Keratinocyte (primary cell): Measurements from ENCODE around the gene RNF5. TPM values are rescaled to one million over a fixed set of nuclear protein-coding genes. Genes with fewer than 3 reads are reported as not detected.

Experiments
- DNase-seq: peaks from one replicate; pipeline ENCODE4 v3.0.0-alpha.2; 2011; ENCODE audit warnings: low read depth, missing footprints, low spot score
- FAIRE-seq: peaks from 2 replicates; lab custom pipeline; 2011; peaks lifted over from hg19 to GRCh38; lab: Jason Lieb, UNC
- H2AFZ ChIP-seq: 2 replicates; pipeline ENCODE4 v1.6.0; 2012; ENCODE audit warnings: low read length, control low read depth, inconsistent platforms; ENCODE audit not compliant: control insufficient read depth
- H3K27ac ChIP-seq: 2 replicates; pipeline ENCODE4 v1.5.1; 2011; ENCODE audit warnings: low read length; ENCODE audit not compliant: control insufficient read depth, insufficient read depth
- H3K27me3 ChIP-seq: 3 replicates; pipeline ENCODE4 v1.6.0; 2011; ENCODE audit warnings: low read length; ENCODE audit not compliant: control insufficient read depth, insufficient read depth; ENCODE audit errors: extremely low read depth
- H3K36me3 ChIP-seq, 2 experiments: 2 replicates in 1 of 2; 3 replicates in 1 of 2; pipeline ENCODE4 v1.5.1; 2011; ENCODE audit warnings: low read length in 2 of 2, mild to moderate bottlenecking in 1 of 2; ENCODE audit not compliant: control insufficient read depth in 2 of 2, insufficient read depth in 2 of 2; ENCODE audit errors: extremely low read depth in 1 of 2
- H3K4me1 ChIP-seq: 3 replicates; pipeline ENCODE4 v1.5.1; 2011; ENCODE audit warnings: low read length; ENCODE audit not compliant: control insufficient read depth, insufficient read depth; ENCODE audit errors: extremely low read depth
- H3K4me2 ChIP-seq: 3 replicates; pipeline ENCODE4 v1.6.0; 2011; ENCODE audit warnings: low read depth, low read length; ENCODE audit not compliant: control insufficient read depth, insufficient read depth; ENCODE audit errors: extremely low read depth
- H3K4me3 ChIP-seq, 3 experiments: fragments of 200-600 bp in 1 of 3; sonication (generic) in 1 of 3; 2 replicates in 2 of 3; 3 replicates in 1 of 3; pipeline ENCODE4 v1.5.1; 2011 to 2016; ENCODE audit warnings: low read length in 3 of 3, mild to moderate bottlenecking in 3 of 3, control low read depth in 2 of 3, inconsistent platforms in 1 of 3, low read depth in 1 of 3, mixed read lengths in 1 of 3, mixed run types in 1 of 3, moderate library complexity in 1 of 3; ENCODE audit not compliant: control insufficient read depth in 2 of 3, insufficient read depth in 2 of 3; ENCODE audit errors: extremely low read depth in 1 of 3
- H3K79me2 ChIP-seq: 2 replicates; pipeline ENCODE4 v1.6.0; 2012; ENCODE audit warnings: low read length; ENCODE audit not compliant: control insufficient read depth, insufficient read depth
- H3K9ac ChIP-seq: 3 replicates; pipeline ENCODE4 v1.6.0; 2011; ENCODE audit warnings: low read length; ENCODE audit not compliant: control insufficient read depth, insufficient read depth; ENCODE audit errors: extremely low read depth
- H3K9me1 ChIP-seq: 3 replicates; pipeline ENCODE4 v1.6.0; 2011; ENCODE audit warnings: low read length; ENCODE audit not compliant: control insufficient read depth, insufficient read depth; ENCODE audit errors: extremely low read depth
- H3K9me3 ChIP-seq: 2 replicates; pipeline ENCODE4 v1.5.1; 2012; ENCODE audit warnings: low read depth, low read length; ENCODE audit not compliant: control insufficient read depth
- H4K20me1 ChIP-seq: 3 replicates; pipeline ENCODE4 v1.6.0; 2011; ENCODE audit warnings: low read length; ENCODE audit not compliant: control insufficient read depth, insufficient read depth; ENCODE audit errors: extremely low read depth
- EZH2 ChIP-seq: IDR thresholded peaks from one replicate; pipeline ENCODE4 v1.6.1; 2012; ENCODE audit warnings: inconsistent platforms, mild to moderate bottlenecking, low read length, moderate library complexity
- dilution Hi-C: fragments of 300-500 bp; cut with MboI; formaldehyde crosslinking; loops from one replicate; pipeline ENCODE4 v1.7.0; 2020; ENCODE audit warnings: low sequenced_read_pairs; ENCODE audit not compliant: extremely low pct_ligation_motif_present
- polyA plus RNA-seq, 5 experiments: library from polyadenylated mRNA; depleted of rRNA in 3 of 5; stranded (reverse) in 3 of 5; stranded (forward) in 1 of 5; unstranded in 1 of 5; fragments of >200 nt; gene quantifications; 1 replicate in 1 of 5; 2 replicates in 3 of 5; 3 replicates in 1 of 5; pipeline versions ENCODE4 v1.2.1 to v1.2.3, GENCODE V29; 2011 to 2012; ENCODE audit warnings: missing spikeins in 2 of 5, low read depth in 1 of 5, low replicate concordance in 1 of 5
- small RNA-seq, 3 experiments: library from RNA; depleted of rRNA; stranded (forward); fragments of <200 nt; gene quantifications; one replicate each; pipeline ENCODE3, GENCODE V24; 2012; ENCODE audit warnings: low read depth in 3 of 3, low replicate concordance in 1 of 3; ENCODE audit not compliant: insufficient read length in 3 of 3
- TF ChIP-seq, protein P1 (sequence below), 3 experiments: IDR thresholded peaks in 1 of 3; conservative IDR thresholded peaks in 1 of 3; optimal IDR thresholded peaks in 1 of 3; 2 replicates in 2 of 3; 3 replicates in 1 of 3; pipeline versions ENCODE3 to v1.5.1; 2011; ENCODE audit warnings: low read length in 3 of 3, mild to moderate bottlenecking in 3 of 3, moderate library complexity in 2 of 3, control low read depth in 1 of 3, inconsistent platforms in 1 of 3; ENCODE audit not compliant: insufficient read depth in 2 of 3; ENCODE audit errors: extremely low read depth in 1 of 3

RNF5 gene
- polyA plus RNA-seq, 1 donor (not counting 4 experiments of a cell fraction or from before 2014, with no cell fraction given): 33.2 TPM

- no peaks in the 10 kb centered on the region for H3K79me2 ChIP-seq
- FAIRE-seq: no peak
- peaks cover 12% of the 10 kb centered on the region for H3K27me3 ChIP-seq
- H3K4me3 ChIP-seq: no peak overlapping the region
- no peaks in the 10 kb centered on the region for H3K9me3 ChIP-seq
- H3K36me3 ChIP-seq: no peaks in the 10 kb centered on the region
- no peak overlapping the region for H3K4me2 ChIP-seq
- dilution Hi-C loops: no loop called here
- H4K20me1 ChIP-seq: no peaks in the 10 kb centered on the region
- no peak overlapping the region for H2AFZ ChIP-seq
- H3K4me1 ChIP-seq: peaks cover 4% of the 10 kb centered on the region
- no peak overlapping the region for H3K27ac ChIP-seq
- no peaks in the 10 kb centered on the region for H3K9me1 ChIP-seq
- DNase-seq: no peak
- no peak overlapping the region for H3K9ac ChIP-seq
- TF ChIP-seq EZH2: no peak
- TF ChIP-seq, protein P1, sequence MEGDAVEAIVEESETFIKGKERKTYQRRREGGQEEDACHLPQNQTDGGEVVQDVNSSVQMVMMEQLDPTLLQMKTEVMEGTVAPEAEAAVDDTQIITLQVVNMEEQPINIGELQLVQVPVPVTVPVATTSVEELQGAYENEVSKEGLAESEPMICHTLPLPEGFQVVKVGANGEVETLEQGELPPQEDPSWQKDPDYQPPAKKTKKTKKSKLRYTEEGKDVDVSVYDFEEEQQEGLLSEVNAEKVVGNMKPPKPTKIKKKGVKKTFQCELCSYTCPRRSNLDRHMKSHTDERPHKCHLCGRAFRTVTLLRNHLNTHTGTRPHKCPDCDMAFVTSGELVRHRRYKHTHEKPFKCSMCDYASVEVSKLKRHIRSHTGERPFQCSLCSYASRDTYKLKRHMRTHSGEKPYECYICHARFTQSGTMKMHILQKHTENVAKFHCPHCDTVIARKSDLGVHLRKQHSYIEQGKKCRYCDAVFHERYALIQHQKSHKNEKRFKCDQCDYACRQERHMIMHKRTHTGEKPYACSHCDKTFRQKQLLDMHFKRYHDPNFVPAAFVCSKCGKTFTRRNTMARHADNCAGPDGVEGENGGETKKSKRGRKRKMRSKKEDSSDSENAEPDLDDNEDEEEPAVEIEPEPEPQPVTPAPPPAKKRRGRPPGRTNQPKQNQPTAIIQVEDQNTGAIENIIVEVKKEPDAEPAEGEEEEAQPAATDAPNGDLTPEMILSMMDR (optimal IDR thresholded peaks at IDR 0.05 in 1 of 3, IDR thresholded peaks at IDR 0.05 in 1 of 3, conservative IDR thresholded peaks at IDR 0.05 in 1 of 3; ENCODE audit: extremely low read depth in 1 of 3, insufficient read depth in 2 of 3, low read length in 3 of 3): no peak
Measured at GRCh38 chr6:32224696-32225095, 46.5 kb downstream of the RNF5 start.

DNA sequence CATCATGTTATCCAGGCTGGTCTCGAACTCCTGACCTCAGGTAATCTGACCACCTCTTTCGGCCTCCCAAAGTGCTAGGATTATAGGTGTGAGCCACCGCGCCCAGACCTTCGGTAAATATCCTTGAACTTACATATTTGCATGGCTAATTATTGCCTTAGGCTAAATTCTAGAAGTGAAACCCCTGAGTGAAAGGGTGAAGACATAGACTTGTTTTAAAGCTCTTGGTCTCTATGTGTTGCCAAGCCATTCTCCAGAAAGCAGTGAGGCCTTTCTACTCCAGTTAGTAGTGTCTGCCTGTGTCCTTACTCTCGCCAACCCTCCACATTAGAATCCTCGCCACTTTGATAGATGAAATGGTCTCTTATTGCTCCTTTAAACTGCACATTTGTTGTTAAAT lies 48.2 kb downstream of the RNF5 start:
- no peak overlapping the region for H2AFZ ChIP-seq
- H3K4me2 ChIP-seq: no peak overlapping the region
- no peaks in the 10 kb centered on the region for H3K36me3 ChIP-seq
- no peaks in the 10 kb centered on the region for H4K20me1 ChIP-seq
- FAIRE-seq (no peak), DNase-seq (no peak)
- no peak overlapping the region for H3K27ac ChIP-seq
- H3K9me3 ChIP-seq: no peaks in the 10 kb centered on the region
- no peak overlapping the region for H3K4me3 ChIP-seq
- H3K9me1 ChIP-seq: no peaks in the 10 kb centered on the region
- peaks cover 5% of the 10 kb centered on the region for H3K27me3 ChIP-seq
- no peak overlapping the region for H3K9ac ChIP-seq
- dilution Hi-C loops: no loop called here
- no peak for TF ChIP-seq EZH2
- TF ChIP-seq, protein P1 (optimal IDR thresholded peaks at IDR 0.05 in 1 of 3, IDR thresholded peaks at IDR 0.05 in 1 of 3, conservative IDR thresholded peaks at IDR 0.05 in 1 of 3; ENCODE audit: extremely low read depth in 1 of 3, insufficient read depth in 2 of 3, low read length in 3 of 3): no peak
- peaks cover 4% of the 10 kb centered on the region for H3K4me1 ChIP-seq
- no peaks in the 10 kb centered on the region for H3K79me2 ChIP-seq

Small RNA genes within 50 kb of the gene (small RNA-seq; reads per million reads assigned to genes)
- 0 reads per million in 3 experiments for gene AL662884.1
- 0 reads per million in 3 experiments for gene MIR6833

Other genes with a start within 250 kb of the RNF5 start
- 0.84 to 2.9 TPM (median 2.5 TPM) in 3 replicates for gene CFB, start 232.3 kb upstream of the RNF5 start, polyA plus RNA-seq
- 45.1 to 57.9 TPM (median 51.9 TPM) in 3 replicates for gene NELFE, start 219.4 kb upstream of the RNF5 start, polyA plus RNA-seq
- 24.5 to 37.7 TPM (median 37.5 TPM) in 3 replicates for gene SKIC2, start 219.2 kb upstream of the RNF5 start, polyA plus RNA-seq
- gene DXO, start 206.3 kb upstream of the RNF5 start, polyA plus RNA-seq: 7.0 to 10.4 TPM (median 7.6 TPM) in 3 replicates
- 1.2 to 2.9 TPM (median 1.4 TPM) in 3 replicates for gene C4A, start 196.3 kb upstream of the RNF5 start, polyA plus RNA-seq
- 1.3 to 2.8 TPM (median 1.8 TPM) in 3 replicates for gene C4B, start 163.6 kb upstream of the RNF5 start, polyA plus RNA-seq
- gene CYP21A2, start 140.0 kb upstream of the RNF5 start, polyA plus RNA-seq: 0.04 to 0.05 TPM in 2 of 3 replicates, not detected in the other
- gene TNXB, start 69.1 kb upstream of the RNF5 start, polyA plus RNA-seq: 0.02 to 0.25 TPM (median 0.06 TPM) in 3 replicates
- gene ATF6B, start 50.2 kb upstream of the RNF5 start, polyA plus RNA-seq: 30.4 to 51.2 TPM (median 37.9 TPM) in 3 replicates
- gene FKBPL, start 48.1 kb upstream of the RNF5 start, polyA plus RNA-seq: 4.2 to 5.6 TPM (median 4.9 TPM) in 3 replicates
- 0.09 to 0.17 TPM (median 0.09 TPM) in 3 replicates for gene PRRT1, start 26.5 kb upstream of the RNF5 start, polyA plus RNA-seq
- gene PPT2, start 24.3 kb upstream of the RNF5 start, polyA plus RNA-seq: 15.0 to 21.0 TPM (median 15.6 TPM) in 3 replicates
- 1.7 to 4.2 TPM (median 3.7 TPM) in 3 replicates for gene EGFL8, start 13.8 kb upstream of the RNF5 start, polyA plus RNA-seq
- gene AGPAT1, start 2.3 kb upstream of the RNF5 start, polyA plus RNA-seq: 46.4 to 85.1 TPM (median 54.7 TPM) in 3 replicates
- 2.0 to 2.4 TPM (median 2.4 TPM) in 3 replicates for gene AGER, start 5.8 kb downstream of the RNF5 start, polyA plus RNA-seq
- gene PBX2, start 11.8 kb downstream of the RNF5 start, polyA plus RNA-seq: 43.5 to 54.9 TPM (median 44.0 TPM) in 3 replicates
- gene GPSM3, start 14.2 kb downstream of the RNF5 start, polyA plus RNA-seq: 2.8 to 6.5 TPM (median 3.6 TPM) in 3 replicates
- gene NOTCH4, start 45.7 kb downstream of the RNF5 start, polyA plus RNA-seq: 0.07 to 0.13 TPM (median 0.11 TPM) in 3 replicates
- not detected in 3 replicates for gene TSBP1, start 193.5 kb downstream of the RNF5 start, polyA plus RNA-seq
- gene BTNL2, start 228.8 kb downstream of the RNF5 start, polyA plus RNA-seq: not detected in 3 replicates